HuH-7.5 (cell line): ENCODE data around the gene WASF2.
"Not testable (repeated sequence)": the region's sequence is repeated elsewhere in the genome, so short reads cannot be mapped to it uniquely, and the experiment has no call there.

Experiments used
- DNase-seq: peaks from one replicate; pipeline ENCODE4 v3.0.0; 2011; ENCODE audit warnings: low spot score

Gene WASF2

DNA sequence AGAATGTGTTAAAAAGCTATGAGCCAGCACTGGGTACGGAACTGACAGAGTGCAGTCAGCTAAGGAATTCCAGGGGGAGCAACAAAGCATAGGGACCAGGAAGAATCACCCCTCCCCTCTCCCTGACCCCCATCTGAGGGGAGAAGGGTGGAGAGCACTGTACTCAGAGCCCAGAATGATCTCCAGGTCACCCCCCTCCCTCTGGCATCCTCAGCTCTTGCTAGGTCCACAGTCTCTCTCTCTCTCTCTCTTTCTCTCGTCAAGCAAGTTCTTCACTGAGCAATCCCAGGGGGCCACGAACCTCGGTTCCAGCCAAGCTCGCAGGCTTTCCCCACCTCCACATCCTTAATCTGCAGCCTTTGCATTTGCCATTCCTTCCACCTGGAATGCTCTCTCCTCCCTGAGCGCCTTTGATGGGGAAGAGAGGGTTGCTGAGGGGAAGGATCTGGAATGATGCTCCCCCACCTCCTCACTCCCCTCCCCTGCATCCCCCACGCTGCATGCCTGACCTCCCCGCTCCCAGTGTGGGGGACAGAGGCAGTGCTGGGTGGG lies 6.7 kb upstream of the WASF2 start:
- no peak for DNase-seq

DNA sequence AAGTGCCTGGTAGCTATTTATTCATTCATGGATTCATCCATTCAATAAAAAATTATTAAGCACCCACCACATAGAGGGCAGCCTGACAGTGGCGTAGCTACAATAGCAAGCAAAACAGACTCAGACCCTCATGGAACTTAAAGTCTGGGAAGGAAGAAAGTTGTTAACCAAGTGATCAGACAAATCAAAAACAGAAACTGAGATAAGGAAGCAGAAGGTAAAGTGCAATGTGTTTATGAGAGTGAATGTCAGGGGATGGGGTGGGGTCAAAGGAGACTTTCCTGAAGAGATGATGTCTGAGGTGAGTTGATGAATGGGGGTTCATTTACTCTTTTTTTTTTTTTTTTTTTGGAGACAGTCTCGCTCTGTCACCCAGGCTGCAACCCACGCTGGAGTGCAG lies 2.8 kb upstream of the WASF2 start:
- DNase-seq: no peak

DNA sequence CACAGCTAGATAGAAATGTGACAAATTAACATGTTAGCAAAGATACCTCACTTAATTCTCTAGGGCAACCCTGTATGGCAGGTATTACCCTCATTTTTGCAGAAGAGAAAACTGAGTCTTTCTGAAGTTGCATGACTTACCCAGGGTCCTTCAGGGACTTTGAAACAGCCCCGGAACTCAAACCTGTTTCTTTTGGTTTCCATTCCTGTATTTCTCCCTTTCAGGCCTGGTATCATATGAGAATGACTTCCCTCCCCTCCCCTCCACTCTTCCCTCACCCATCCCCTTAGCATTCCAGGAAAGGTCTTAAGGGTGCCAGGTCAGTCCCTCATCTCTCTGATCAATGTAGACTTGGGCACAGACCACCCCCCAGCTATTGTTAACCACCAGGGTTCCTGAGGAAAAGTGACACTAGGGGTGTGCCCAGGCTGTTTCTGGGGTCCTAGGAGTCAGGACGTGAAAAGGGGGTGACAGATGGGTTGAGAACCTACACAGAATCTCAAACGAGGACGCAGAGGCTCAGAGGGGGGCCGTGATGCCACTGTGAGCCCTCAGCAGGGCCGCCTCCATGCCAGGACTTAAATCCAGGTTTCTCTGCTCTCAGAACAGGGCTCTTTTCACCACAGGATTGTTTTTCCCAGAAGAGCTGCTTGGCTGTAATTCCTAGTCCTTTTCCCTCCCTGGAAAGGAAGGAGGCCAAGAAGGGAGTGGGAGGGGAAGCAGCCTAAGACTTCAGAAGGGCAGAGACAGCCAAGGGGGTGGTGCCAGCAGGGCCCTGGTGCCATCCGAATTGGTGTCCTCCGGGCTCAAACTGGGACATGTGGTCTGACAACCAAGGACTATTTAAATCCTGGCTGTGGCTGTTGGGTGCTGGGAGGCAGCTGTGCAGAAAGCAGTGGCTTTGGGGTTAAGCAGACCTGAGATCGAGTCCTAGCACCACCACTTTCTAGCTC lies 2.1 kb upstream of the WASF2 start:
- DNase-seq: no peak

DNA sequence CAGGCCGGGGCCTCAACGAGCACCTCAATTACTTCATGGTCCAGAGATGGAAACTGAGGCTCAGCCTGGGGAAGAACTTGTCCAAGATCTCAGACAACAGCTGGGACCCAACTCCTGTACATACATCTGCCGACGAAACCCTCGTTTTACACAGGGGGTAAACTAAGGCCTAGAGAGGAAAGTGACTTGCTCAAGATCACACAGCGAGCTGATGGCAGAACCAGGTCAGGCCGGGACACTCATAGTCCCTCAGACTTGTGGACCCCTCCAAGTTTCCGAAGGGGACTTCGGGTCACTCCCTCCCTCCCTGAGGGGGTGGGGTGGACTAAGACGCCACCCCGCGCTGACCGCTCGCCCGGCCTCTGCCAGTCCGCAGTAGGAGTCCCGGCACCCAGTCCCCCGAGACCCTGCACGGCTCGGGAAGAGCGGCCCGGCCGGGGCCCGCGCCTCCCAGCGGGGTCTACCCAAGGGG lies 430 bp downstream of the WASF2 start:
- DNase-seq: no peak

DNA sequence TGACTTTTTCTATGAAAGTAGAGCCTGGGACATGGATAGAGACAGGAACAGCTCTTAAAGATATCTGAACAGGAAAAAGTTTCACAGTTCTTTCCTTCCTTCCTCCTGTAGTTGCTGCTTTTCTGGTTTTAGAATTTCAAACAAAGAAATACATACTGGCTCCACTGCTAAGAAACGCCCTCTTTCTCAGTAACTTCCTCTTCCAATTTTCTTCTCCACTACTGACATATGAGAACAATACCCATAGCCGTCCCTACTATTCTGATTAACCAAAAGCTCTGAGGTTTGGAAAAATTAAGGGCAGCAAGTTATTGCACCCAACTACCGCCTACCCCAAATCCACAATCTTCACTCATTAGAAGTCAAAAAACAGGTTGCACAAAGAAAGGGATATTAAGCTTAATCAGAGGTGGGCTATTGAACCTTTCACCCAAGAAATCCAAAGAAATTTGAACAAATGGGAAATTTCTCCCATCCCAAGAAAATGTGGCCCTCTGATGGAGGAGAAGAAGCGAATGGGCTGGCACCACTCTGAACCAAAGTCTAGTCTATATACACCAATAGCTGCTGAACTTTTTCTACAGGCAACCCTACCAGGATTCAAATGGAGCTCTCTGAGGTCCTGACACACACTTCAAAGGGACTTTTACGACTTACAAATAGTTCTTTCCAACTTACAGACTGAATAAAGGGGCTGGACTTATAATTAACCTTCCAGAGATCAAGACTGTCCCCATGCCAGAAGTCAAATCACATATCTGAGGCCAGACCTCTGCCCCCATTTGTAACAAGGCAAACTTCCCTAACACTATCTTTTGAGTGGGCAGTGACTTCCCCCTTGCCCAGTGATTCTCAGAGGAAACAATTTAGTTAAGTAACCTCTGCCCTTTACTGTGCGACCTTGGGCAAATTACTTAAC lies 1.7 kb downstream of the WASF2 start:
- no peak for DNase-seq

DNA sequence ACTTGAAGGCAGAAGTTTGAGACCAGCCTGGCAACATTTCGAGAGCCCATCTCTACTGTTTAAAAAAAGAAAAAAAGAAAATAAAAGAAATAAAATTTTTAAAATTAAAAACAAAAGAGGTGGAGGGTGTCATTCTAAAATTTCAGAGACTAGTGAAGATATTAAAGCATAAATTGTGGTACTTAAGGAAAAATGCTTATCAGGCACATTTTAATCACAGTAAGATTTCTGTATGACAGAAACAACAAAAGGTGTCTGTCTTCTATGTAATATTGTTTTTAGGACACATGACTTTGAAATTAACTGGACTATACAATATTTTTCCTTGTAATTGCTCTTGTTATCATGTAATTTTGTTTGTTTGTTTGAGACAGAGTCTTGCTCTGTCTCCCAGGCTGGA lies 4.6 kb downstream of the WASF2 start:
- no peak for DNase-seq

DNA sequence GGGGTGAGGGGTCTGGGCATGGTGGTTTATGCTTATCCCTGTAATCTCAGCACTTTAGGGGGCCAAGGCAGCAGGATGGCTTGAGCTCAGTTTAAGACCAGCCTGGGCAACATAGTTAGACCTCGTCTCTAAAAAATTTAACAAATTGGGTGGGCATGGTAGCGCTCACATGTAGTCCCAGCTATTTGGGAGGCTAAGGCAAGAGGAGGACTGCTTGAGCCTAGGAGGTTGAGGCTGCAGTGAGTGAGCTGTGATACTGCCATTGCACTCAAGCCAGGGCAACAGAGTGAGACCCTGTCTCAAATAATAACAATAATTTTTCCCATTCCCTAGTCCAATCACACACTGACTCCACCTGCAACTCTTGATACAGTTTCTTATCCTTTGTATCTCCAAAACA lies 6.3 kb downstream of the WASF2 start:
- no peak for DNase-seq

DNA sequence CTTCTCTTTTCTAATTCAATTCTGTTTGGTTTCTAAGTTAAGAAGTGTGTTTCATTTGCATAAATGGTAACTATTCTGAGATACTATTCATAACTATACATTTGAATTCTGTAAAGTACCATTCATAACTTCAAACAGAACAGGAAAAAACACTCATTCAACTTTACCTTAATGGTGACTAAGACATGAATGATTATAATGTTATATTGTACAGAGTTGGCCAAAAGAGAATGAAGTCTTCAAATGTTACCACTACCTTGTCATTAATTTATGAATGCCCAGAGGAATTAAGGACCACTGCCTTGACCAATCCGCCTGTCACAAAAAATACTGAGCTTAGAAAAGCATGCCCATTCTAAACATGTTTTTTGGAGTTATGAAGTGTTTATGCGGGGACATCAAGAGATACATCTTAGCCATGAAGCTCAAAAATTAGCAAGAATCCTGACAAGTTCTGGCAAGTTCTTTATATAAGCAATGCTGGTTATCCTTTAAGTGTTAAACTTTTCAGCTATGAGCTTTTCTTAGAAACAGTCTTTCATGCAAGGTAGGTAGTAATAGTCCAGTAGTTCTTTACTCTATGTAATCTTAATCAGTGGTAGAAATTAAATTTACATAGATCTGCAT lies 7.9 kb downstream of the WASF2 start:
- DNase-seq: no peak

DNA sequence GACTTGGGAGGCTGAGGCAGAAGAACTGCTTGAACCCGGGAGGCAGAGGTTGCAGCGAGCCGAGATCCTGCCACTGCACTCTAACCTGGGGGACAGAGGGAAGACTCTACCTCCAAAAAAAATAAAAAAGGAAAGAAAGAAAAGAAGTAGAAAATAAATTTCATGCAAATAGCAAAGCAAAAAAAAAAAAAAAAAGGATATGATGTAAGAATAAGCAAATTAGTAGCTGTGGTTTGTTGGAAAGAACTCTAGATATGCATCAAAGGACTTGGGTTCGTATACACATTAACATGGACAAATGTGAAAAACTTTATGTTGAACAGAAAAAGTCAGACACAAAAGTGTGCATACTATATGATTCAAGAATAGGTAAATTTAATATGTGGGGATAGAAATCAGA lies 11.9 kb downstream of the WASF2 start:
- no peak for DNase-seq

DNA sequence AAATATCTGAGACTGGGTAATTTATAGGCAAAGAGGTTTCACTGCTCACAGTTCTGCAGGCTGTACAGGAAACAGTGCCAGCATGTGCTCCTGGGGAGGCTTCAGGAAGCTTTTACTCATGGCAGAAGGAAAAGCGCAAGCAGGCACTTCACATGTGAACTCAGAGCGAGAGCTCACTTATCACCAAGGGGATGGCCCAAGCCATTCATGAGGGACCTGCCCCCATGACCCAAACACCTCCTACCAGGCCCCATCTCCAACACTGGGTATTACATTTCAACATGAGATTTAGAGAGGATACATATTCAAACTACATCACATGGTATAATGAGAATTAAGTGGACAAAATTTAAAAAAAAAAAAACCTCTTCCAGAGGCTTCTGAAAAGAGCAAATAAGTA lies 13.7 kb downstream of the WASF2 start:
- no peak for DNase-seq

DNA sequence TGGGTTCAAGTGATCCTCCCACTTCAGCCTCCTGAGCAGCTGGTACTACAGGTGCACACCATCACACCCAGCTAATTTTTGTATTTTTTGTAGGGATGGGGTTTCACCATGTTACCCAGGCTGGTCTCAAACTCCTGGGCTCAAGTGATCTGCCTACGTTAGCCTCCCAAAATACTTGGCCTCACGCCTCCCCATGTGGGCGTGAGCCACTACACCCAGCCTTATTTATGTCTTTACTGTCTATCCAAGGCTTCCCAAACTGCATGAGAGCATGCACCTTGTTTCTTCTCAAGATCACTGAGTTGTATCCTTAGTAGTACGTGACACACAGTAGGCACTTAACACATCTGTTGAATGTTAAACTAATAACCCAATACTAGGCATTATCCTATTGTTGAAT lies 14.2 kb downstream of the WASF2 start:
- no peak for DNase-seq

DNA sequence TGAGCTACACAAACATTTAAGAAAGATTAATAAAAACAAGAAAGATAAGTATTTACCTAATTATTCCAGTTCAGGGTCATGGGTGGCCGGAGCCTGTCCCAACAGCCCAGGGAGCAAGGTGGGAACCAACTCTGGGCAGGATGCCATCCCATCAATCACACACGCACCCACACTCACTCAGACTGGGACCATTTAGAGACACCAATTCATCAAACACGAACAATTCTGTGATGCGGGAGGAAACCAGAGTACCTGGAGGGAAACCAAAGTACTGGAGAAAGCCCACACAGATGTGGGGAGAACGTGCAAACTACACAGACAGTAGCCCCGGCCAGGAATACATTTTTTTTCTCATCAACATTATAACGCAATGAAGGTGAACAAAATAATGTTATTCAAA lies 16.2 kb downstream of the WASF2 start:
- no peak for DNase-seq

DNA sequence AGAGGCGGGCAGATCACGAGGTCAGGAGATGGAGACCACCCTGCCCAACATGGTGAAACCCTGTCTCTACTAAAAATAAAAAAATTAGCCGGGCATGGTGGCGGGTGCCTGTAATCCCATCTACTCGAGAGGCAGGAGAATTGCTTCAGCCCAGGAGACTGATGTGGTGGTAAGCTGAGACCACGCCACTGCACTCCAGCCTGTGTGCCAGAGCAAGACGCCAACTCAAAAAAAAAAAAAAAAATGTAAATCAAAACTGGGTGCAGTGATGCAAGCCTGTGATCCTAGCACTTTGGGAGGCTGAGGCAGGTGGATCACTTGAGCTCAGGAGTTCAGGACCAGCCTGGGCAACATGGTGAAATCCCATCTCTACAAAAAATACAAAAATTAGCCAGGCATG lies 17.9 kb downstream of the WASF2 start:
- DNase-seq: not testable (repeated sequence)

DNA sequence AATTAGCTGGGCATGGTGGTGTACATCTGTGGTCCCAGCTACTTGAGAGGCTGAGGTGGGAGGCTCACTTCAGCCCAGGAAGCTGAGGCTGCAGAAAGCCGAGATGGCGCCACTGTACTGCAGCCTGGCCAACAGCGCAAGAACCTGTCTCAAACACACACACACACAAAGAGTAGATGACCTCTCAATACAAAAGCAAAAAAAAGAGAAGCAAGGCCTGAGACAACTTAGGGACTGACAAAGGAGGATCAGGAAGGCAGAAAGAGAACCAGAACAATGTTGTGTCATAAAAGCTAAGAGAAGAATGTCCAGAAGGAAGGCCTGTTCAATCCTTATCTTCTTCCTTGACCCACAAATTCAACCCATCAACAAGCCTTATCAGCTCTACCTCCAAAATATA lies 18.5 kb downstream of the WASF2 start:
- DNase-seq: no peak

DNA sequence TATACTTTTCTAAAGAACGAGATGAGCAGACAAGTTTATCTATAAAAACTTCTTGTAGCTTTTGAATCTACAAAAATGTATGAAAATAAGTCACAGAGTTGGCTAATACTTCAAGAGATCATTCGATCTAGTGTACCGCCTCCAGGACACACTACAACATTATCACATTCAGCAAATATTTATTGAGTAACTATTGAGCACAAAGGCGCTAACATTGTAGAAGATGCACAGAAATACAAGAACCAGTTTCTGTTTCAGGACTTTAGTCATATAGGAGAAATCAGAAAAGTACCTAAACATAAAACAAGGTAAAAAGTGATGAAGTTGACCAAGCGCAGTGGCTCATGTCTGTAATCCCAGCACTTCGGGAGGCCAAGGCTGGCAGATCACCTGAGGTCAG lies 20.6 kb downstream of the WASF2 start:
- no peak for DNase-seq

DNA sequence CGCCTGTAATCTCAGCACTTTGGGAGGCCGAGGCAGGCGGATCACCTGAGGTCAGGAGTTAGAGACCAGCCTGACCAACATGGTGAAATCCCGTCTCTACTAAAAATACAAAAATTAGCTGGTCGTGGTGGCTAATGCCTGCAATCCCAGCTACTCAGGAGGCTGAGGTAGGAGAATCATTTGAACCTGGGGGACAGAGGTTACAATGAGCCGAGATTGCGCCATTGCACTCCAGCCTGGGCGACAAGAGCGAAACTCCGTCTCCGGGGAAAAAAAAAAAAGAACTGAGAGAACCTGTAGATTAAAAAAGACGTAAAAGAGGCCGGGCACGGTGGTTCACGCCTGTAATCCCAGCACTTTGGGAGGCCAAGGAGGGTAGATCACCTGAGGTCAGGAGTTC lies 21.6 kb downstream of the WASF2 start:
- not testable (repeated sequence) for DNase-seq

DNA sequence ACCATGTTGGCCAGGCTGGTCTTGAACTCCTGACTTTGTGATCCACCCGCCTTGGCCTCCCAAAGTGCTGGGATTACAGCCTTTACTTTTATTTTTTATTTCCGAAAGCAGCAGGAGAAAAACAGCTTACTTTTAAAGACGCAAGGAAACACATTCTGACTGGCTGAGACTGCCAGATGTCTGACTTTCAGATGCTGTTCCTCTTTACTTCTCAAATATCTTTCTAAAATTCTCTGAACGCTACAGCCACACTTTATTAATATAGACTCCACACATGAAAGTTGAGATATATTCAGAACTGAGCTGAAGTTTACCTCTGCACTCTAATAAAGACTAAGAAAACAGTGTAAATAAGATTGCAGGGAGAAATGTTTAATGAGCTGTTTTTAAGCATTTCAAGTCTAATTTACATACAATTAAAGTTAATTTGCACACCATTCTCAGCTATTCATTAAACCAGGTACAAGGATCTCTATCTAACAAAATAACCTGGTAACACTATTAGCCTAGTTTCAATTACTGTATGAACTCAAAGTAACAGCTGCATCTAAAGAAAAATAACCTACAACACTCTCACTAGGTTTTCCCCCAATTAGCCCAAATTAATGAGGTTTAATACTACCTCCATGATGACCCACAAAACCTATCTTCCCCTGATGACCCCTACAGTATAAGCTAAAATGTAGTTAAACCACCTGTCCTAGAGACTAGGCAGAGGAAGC lies 24.9 kb downstream of the WASF2 start:
- no peak for DNase-seq

DNA sequence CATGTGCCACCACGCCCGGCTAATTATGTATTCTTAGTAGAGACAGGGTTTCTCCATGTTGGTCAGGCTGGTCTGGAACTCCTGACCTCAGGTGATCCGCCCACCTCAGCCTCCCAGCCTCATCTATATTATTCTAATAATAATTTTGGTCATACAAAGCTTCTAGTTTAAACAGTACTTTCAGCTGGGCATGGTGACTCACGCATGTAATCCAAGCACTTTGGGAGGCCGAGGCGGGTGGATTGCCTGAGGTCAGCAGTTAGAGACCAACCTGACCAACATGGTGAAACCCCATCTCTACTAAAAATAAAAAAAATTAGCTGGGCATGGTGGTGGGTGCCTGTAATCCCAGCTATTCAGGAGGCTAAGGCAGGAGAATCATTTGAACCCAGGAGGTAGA lies 26.1 kb downstream of the WASF2 start:
- not testable (repeated sequence) for DNase-seq

DNA sequence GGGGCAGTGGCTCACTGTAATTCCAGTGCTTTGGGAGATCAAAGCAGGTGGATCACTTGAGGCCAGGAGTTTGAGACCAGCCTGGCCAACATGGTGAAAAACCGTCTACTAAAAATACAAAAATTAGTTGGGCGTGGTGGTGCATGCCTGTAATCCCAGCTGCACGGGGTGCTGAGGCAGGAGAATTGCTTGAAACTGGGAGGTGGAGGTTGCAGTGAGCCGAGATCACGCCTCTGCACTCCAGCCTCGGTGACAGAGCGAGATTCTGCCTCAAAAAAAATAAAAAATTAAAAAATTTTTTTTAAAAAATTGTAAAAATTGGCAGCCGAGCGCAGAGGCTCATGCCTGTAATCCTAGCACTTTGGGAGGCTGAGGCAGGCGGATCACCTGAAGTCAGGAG lies 31.4 kb downstream of the WASF2 start:
- DNase-seq: not testable (repeated sequence)

DNA sequence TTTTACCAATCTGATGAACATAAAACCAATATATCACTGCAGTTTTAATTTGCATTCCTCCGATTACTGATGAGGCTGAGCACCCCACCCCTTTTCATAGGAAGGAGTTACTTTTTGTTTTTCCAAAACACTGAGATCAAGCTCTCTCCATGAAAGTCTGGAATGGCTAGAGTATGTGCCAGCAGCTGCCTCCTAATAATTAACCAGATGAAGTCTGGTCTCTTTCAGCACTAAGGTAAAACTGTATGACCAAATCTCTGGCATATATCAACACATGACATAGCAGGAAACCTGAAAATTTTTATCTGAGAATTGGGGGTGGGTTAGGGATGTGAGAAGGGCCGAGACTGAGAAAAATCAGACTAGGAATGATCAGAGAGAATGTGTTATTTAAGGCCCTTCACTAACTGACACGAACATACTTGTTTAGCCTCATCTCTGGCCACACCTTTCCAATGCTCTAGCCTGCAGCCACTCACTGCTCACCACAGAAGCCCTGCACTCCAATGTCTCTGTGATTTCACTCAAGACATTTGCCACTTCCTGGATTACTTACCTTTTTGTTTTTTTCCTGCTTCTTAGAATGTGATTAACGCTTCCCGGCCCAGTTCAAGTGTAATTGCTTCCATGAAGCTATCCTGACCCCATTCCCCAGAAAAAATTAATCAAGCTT lies 34.7 kb downstream of the WASF2 start:
- no peak for DNase-seq

DNA sequence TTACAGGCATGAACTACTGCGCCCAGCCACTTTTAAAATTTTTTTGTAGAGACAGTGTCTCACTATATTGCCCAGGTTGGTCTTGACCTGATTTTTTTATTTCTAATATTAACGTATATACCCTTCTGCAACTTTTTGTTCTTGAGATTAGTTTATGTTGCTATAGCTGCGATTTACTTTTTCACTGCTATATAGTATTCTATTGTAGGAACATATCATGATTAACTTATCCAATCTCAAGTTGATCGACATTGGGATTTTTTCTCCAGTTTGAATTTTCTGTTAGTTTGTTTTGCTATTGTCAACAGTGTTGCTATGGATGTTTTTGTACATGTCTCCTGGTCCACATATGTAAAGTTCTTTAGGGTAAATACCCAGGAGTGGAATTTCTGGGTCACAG lies 35.4 kb downstream of the WASF2 start:
- DNase-seq: no peak
